ENCODE results near the gene DSC3.

- TF ChIP-seq POLR2A (IDR thresholded peaks at IDR 0.05), result no peak
- no peak for TF ChIP-seq CTCF (IDR thresholded peaks at IDR 0.05)
Measured at GRCh38 chr18:31050635-31051034, 8.1 kb upstream of the DSC3 start.

All from ovary (tissue), 3 donors.